HG02973 (cell line): Measurements from ENCODE around the gene CASP8AP2.
"Not testable (repeated sequence)": the region's sequence is repeated elsewhere in the genome, so short reads cannot be mapped to it uniquely, and the experiment has no call there.

ENCODE experiments used
- ATAC-seq: cut with Tn5 transposase; IDR thresholded peaks from one replicate; pipeline ENCODE4 v1.9.1; 2021; ENCODE audit warnings: moderate library complexity; ENCODE audit not compliant: unreplicated experiment

The CASP8AP2 gene

DNA sequence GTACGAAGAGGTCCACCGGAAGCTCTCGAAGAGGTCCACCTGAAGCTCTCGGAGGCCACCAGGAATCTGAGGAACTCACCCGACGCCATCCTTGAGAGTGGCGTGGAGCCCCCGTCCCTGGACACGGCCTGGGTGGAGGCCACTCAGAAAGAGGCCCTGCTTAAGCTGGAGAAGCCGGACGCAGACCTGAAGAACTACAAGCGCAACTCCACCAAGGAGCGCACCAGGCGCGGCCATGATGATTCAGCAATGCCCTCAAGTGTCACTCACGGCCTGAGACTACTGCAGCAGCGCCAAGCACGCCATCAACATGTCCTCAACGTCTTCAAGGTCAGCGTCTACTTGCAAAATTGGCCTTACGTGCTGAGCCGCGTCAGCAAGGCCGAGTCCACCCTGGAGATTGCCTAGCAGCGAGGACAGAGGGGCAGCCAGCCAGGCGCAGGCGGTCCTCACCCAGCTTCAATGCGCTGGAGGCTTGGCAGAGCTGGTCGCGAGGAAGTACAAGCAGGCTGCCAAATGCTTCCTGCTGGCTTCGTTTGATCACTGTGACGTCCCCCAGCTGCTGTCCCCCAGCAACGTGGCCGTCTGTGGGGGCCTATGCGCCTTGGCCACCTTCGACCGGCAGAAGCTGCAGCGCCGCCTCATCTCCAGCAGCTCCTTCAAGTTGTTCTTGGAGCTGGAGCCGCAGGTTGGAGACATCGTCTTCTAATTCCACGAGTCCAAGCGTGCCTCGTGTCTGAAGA is 56.9 kb downstream of the CASP8AP2 start:
- ATAC-seq: no peak

DNA sequence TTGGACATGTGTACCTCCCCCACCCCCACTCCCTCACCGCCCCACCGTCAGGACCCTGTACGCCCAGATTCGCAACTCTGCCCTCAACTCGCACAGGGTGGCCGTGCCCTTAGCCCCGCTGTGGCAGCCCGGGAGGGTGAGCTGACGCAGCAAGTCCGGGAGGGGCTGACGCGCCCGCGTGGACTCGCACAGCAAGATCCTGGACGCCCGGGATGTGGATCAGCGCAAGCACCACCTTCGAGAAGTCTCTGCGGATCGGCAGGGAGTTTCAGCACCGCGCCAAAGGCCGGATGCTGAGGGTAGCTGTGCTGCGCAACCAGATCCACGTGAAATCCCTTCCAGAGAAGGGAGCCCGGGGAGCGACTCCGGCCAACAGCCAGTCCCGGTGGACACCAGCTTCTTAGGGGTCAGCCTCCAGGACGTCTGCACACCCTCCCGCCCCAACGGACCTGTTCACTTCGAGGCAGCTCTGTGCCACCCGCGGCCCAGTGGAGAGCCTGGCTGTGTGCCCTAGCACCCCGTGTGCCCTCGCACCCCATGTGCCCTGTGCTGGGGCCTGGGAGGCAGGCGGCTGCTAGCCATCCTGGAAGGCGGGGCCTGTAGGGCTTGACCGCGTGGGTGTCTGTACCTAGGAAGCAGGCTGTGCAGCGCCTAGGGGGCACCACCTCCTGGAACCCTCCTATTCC is 57.9 kb downstream of the CASP8AP2 start:
- no peak for ATAC-seq

DNA sequence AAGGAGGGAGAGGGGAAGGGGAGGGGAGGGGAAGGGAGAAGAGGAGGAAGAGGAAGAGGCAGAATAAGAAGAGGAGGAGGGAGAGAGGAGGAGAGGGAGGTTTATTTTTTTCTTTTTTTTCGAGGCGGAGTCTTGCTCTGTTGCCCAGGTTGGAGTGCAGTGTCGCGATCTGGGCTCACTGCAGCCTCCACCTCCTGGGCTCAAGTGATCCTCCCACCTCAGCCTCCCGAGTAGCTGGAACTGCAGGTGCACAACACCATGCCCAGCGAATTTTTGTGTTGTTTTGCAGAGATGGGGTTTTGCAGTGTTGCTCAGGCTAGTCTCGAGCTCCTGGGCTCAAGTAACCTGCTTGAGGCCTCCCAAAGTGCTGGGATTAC is 58.4 kb downstream of the CASP8AP2 start:
- no peak for ATAC-seq

DNA sequence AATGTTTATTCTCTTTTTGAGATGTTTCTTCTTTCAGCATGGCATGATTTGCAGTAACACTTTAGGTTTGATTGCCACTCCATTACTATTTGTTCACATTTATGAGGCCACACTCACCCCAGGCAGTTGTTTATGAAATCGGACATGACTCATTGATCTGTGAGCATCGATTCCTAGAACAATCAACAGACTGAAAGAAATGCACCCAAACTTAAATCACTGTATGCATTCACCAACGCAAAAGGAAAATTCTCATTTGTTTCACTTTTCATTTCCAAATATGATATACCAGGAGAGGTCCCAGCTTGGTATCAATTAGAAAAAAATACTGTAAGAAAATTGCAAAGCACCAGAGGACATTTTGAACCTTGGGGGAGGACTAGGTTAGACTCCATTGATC is 59.2 kb downstream of the CASP8AP2 start:
- no peak for ATAC-seq

DNA sequence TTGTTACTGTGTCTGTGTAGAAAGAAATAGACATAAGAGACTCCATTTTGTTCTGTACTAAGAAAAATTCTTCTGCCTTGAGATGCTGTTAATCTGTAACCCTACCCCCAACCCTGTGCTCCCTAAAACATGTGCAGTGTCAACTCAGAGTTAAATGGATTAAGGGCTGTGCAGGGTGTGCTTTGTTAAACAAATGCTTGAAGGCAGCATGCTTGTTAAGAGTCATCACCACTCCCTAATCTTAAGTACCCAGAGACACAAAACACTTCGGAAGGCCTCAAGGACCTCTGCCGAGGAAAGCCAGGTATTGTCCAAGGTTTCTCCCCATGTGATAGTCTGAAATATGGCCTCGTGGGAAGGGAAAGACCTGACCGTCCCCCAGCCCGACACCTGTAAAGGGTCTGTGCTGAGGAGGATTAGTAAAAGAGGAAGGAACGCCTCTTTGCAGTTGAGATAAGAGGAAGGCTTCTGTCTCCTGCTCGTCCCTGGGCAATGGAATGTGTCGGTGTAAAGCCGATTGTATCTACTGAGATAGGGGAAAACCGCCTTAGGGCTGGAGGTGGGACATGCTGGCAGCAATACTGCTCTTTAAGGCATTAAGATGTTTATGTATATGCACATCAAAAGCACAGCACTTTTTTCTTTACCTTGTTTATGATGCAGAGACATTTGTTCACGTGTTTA is 61.3 kb downstream of the CASP8AP2 start:
- not testable (repeated sequence) for ATAC-seq

DNA sequence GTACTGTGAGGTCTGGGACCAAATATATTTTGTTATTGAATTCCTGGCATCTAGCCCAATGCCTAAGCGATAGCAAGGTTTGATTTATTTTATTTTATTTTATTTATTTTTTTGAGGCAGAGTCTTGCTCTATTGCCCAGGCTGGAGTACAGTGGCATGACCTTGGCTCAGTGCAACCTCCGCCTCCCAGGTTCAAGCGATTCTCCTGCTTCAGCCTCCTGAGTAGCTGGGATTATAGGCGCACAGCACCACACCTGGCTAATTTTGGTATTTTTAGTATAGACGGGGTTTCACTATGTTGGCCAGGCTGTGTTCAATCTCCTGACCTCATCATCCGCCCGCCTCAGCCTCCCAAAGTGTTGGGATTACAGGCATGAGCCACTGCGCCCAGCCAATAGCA is 62.9 kb downstream of the CASP8AP2 start:
- ATAC-seq: not testable (repeated sequence)

DNA sequence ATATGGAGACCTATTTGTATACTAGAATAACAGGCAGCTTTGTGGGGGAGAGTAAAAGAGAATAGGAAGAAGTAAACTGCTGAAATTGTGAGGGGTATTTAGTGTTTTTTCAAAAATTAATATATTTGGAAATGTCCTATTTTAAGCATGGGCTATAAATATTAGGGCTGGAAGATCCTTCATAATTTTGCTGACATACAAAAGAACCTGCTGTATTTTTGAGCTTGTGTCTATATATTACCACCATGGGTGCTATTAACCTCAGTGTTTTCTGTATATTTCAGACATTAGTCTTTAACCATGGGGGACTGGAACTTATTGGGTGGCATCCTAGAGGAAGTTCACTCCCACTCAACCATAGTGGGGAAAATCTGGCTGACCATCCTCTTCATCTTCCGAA is 64.5 kb downstream of the CASP8AP2 start, which contains the start of gene GJA10:
Gene GJA10 (plus strand): TSS at position 301 of the 400 bp plus-strand sequence. CDS start 0 bp downstream, at position 301.
- ATAC-seq: no peak

DNA sequence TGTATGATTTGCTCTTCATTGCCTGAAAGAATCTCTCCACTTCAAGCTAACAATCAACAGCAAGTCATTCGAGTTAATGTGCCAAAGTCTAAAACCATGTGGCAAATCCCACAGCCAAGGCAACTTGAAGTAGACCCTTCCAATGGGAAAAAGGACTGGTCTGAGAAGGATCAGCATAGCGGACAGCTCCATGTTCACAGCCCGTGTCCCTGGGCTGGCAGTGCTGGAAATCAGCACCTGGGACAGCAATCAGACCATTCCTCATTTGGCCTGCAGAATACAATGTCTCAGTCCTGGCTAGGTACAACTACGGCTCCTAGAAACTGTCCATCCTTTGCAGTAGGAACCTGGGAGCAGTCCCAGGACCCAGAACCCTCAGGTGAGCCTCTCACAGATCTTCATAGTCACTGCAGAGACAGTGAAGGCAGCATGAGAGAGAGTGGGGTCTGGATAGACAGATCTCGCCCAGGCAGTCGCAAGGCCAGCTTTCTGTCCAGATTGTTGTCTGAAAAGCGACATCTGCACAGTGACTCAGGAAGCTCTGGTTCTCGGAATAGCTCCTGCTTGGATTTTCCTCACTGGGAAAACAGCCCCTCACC is 65.7 kb downstream of the CASP8AP2 start:
- no peak for ATAC-seq

DNA sequence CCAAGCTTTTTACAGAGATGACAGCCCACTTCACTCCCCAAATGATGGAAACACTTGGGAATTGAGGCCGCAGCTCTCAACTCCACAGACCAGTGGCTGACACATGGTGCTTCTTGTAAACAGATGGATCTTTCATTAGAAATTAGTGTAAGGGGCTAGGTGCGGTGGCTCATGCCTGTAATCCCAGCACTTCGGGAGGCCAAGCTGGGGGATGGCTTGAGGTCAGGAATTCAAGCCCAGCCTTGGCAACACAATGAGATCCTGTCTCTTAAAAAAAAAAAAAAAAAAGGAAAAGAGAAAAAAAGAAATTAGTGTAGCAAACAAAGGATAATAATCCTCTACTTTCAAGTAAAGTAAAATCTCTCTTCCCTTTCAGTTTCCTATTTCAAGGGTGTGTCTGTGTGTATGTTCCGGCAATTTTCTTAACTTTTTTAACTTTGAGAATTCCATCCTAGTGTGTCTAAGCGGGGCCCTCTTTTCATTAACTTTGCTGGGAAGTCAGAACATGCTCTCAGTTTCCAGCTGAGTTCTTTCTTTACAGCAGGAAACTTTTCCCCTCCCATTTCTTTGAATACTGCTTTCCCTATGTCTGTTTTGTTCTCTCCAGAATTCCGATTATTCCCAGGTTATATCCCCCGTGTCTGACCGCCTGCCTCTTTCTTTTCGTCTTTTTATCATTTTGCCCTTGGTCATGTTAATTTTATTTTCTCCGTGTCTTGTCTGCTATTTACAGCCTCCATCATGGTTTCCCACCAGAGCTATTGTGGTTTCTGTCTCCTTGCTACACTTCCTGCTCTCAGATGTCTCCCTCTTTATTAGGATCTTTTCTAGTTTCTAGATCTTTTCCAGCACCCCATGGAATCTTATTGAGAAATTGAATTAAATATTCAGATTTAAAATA is 80.6 kb downstream of the CASP8AP2 start:
- ATAC-seq: not testable (repeated sequence)

DNA sequence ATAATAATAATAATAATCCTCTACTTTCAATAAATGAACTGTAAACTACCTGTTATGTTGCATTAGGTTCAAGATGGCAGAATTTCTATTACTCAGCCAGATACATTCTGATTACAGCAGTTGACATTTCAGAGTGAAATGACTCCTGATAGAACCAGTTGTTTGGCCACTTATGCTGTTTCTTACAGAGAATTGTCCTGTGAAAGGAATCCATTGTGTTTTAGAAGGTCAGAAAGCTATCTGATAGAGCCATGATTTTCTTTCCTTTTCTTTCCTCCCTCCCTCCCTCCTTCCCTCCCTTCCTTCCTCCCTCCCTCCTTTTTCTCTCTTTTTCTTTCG is 81.2 kb downstream of the CASP8AP2 start:
- no peak for ATAC-seq

DNA sequence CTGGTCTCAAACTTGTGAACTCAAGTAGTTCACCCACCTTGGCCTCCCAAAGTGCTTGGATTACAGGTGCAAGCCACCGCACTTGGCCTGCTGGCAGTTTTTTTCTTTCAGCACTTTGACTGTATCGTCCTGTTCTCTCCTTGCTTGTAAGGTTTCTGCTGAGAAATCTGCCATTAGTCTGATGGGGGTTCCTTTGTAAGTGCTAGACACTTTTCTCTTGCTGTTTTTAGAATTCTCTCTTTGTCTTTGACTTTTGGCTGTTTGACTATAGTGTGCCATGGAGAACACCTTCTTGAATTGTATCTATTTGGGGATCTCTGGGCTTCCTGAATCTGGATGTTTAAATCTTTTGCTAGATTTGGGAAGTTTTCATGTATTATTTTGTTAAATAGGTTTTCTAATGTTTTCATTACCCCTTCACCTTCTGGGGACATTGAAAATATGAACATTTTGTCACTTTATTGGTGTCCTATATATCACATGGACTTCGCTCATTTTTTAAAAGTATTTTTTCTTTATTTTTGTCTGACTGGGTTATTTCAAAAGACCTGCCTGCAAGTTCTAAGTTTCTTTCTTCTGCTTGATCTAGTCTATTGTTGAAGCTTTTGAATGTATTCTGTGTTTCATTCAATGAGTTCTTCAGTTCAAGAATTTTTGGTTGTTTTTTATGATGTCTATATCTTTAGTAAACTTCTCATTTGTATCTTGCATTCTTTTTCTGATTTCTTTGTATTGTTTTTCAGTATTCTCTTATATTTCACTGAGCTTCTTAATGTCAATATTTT is 86.6 kb downstream of the CASP8AP2 start:
- no peak for ATAC-seq

DNA sequence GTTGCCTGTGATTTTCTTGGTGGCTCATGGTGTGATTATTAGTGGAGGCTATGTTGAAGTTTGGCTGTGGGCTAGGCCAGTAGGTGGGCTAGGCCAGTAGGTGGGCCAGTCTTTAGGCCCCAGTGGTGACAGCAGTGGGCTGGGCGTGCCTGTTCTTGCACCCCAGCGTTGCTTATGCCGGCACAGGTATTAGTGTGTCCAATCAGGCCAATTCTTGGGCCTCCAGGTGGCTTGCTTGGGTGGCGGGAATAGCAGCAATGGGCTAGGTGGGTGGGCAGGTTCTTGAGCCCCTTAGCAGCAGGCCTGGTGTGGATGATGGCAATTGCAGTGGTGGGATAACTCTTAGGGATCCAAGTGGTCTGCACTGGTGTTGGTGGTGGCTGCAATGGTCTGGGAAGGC is 87.5 kb downstream of the CASP8AP2 start:
- no peak for ATAC-seq

DNA sequence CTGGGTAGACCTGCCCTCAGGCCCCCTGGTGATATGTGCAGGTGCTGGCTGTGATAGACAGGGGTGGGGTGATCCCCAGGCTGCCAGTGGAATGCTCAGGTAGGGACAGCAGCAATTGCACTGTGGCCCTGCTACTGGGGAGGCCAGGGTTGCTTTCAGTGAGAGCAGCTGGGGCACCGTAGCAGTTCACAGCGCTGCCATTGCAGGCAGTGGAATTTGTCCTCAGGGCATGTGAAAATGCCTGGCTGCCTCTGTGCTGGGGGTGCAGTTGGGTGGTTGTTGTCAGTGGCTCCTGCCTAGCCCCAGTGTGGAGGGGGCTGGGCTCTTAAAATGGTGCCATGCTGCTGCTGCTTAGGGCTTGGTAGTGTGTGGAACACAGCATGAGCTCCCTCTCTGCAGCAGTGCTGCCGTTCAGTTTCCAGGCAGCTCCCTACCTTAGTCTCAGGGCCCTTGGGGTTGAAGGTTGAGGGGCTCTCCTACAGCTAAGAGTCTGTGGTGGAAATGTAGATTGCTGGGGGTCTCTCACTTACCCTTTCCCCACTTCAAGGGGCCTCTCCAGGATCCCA is 88.2 kb downstream of the CASP8AP2 start:
- no peak for ATAC-seq
